Measurements from ENCODE around the gene ESPL1.

Gene ESPL1

DNA sequence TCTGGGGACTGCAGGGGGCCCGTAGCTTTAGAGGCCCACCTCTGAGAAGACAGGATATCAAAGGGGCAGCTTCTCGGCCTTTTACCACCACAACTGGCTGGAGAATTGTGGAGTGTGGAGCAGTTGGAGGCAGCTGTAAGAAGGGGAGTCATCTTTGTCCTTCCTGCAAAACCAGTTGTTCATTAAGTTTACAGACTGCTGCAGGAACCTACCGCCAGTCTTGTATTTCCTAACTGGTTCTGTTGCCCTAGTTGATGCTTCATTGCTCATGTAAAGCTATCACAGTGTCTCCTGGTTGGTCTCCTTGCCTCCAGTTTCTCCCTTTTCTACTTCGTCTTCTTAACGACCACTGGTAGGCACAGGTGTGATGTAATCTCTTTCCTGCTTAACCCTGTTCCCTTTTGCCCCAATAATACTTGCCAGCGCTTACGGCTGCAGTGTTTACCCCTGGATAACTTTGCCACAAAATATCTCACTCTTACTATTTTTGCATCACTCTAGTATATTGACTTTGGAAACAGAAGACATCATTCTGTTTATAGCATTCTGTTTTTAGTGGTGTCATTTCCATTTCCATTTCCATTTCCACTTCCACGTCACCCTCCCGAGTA is 11.9 kb downstream of the ESPL1 start:
- no peak overlapping the region for H3K27ac ChIP-seq
- no peak for DNase-seq (ENCODE audit: low spot score)
- TF ChIP-seq, protein P1, sequence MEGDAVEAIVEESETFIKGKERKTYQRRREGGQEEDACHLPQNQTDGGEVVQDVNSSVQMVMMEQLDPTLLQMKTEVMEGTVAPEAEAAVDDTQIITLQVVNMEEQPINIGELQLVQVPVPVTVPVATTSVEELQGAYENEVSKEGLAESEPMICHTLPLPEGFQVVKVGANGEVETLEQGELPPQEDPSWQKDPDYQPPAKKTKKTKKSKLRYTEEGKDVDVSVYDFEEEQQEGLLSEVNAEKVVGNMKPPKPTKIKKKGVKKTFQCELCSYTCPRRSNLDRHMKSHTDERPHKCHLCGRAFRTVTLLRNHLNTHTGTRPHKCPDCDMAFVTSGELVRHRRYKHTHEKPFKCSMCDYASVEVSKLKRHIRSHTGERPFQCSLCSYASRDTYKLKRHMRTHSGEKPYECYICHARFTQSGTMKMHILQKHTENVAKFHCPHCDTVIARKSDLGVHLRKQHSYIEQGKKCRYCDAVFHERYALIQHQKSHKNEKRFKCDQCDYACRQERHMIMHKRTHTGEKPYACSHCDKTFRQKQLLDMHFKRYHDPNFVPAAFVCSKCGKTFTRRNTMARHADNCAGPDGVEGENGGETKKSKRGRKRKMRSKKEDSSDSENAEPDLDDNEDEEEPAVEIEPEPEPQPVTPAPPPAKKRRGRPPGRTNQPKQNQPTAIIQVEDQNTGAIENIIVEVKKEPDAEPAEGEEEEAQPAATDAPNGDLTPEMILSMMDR (IDR thresholded peaks at IDR 0.05) = no peak
- no peak overlapping the region for H3K4me3 ChIP-seq

DNA sequence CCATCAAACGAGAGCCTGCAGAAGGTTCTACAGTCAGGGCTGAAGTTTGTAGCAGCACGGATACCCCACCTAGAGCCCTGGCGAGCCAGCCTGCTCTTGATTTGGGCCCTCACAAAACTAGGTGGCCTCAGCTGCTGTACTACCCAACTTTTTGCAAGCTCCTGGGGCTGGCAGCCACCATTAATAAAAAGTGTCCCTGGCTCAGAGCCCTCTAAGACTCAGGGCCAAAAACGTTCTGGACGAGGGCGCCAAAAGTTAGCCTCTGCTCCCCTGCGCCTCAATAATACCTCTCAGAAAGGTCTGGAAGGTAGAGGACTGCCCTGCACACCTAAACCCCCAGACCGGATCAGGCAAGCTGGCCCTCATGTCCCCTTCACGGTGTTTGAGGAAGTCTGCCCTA is 18.3 kb downstream of the ESPL1 start:
- TF ChIP-seq, protein P1 (IDR thresholded peaks at IDR 0.05) = no peak
- Histone ChIP-seq H3K4me3 (no peak overlapping the region), H3K27ac (no peak overlapping the region)
- DNase-seq (ENCODE audit: low spot score) = no peak

DNA sequence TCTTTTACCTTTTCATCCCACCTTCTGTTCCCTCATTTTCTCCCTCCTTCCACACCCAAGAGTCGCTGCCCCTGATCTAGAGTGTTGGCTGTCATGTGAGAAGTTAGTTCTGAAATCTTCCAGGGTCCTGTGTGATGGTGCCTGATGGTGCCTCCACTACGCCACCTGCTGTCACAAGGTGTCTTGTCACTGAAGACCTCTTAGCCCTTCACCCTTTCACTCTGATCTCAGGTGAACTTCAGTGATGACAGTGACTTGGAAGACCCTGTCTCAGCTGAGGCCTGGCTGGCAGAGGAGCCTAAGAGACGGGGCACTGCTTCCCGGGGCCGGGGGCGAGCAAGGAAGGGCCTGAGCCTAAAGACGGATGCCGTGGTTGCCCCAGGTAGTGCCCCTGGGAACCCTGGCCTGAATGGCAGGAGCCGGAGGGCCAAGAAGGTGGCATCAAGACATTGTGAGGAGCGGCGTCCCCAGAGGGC is 19.7 kb downstream of the ESPL1 start:
- TF ChIP-seq, protein P1 (IDR thresholded peaks at IDR 0.05) = peak; percentile 33
- DNase-seq (ENCODE audit: low spot score) = no peak
- H3K27ac ChIP-seq = no peak overlapping the region
- H3K4me3 ChIP-seq = no peak overlapping the region

DNA sequence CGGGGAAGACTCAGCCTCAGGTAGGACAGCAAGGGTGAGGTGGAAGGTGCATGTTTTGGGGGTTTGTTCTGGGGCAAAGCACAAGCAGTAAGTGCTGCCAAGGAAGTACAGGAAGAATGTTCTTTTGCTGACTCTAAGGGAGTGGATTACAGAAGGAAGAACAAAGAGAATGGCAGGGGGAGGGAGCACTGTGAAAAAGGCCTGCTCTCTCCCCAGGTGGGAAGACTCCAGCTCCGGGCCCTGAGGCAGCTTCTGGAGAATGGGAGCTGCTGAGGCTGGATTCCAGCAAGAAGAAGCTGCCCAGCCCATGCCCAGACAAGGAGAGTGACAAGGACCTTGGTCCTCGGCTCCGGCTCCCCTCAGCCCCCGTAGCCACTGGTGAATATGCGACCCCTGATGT is 20.2 kb downstream of the ESPL1 start:
- Histone ChIP-seq H3K4me3 (no peak overlapping the region), H3K27ac (no peak overlapping the region)
- DNase-seq (ENCODE audit: low spot score) = no peak
- TF ChIP-seq, protein P1 (IDR thresholded peaks at IDR 0.05) = no peak

DNA sequence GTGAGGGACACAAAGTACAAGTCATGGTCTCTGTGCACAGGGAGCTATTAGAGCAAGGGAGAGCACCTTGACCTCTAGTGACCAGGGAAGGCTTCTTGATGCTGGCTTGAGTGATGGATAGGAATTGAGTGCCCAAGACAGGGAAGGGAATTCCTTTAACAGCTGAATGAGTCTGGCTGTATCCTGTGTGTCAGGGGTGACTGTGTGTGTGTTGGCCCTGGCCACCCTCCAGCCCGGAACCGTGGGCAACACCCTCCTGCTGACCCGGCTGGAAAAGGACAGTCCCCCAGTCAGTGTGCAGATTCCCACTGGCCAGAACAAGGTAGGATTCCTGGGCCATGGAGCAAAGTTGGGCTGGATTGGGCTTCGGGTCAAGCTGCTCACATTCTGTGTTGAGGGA is 21.8 kb downstream of the ESPL1 start:
- Histone ChIP-seq H3K4me3 (no peak overlapping the region), H3K27ac (no peak overlapping the region)
- TF ChIP-seq, protein P1 (IDR thresholded peaks at IDR 0.05) = no peak
- no peak for DNase-seq (ENCODE audit: low spot score)

DNA sequence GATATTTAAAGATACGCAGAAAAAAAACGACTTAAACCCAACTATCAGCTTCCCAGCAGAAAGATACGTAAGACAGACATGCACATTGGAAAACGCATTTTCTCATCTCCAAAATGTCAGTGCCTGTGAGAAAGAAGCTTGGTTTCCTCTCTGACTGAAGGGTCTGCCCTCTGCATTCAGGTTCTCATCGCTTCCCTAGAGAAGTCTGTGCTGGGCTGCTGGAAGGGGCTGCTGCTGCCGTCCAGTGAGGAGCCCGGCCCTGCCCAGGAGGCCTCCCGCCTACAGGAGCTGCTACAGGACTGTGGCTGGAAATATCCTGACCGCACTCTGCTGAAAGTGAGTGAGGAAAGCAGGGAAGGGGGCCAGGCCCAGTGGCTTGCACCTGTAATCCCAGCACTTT is 22.6 kb downstream of the ESPL1 start:
- Histone ChIP-seq H3K27ac (no peak overlapping the region), H3K4me3 (no peak overlapping the region)
- TF ChIP-seq, protein P1 (IDR thresholded peaks at IDR 0.05) = no peak
- no peak for DNase-seq (ENCODE audit: low spot score)

DNA sequence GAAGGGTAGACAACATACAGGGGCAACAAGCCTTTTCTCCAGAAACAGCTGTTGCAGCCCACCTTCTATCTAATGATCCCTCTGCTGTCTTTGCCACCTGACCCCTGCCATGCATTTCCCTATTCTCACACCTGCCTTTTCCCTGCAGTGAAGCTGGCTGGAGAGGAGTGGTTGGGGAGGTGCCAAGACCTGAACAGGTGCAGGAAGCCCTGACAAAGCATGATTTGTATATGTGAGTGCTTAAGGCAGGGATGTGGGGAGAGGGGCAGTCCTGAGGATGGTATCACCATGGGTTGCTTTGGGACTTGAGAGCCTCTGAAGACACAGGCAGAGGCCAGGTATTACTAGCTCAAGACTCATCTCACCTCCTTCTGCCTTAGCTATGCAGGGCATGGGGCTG is 24.3 kb downstream of the ESPL1 start:
- no peak overlapping the region for H3K27ac ChIP-seq
- no peak overlapping the region for H3K4me3 ChIP-seq
- TF ChIP-seq, protein P1 (IDR thresholded peaks at IDR 0.05) = no peak
- DNase-seq (ENCODE audit: low spot score) = no peak

All from coronary artery (tissue), 2 donors.